Measurements from ENCODE around the gene KCNJ1.

- no peak for TF ChIP-seq CTCF (conservative IDR thresholded peaks at IDR 0.05; ENCODE audit: low read depth, low read length)
- TF ChIP-seq EZH2 (IDR thresholded peaks at IDR 0.05; ENCODE audit: borderline replicate concordance, low read depth, low read length, poor library complexity, severe bottlenecking) = no peak
Observed at GRCh38 chr11:128871168-128871610, 4.1 kb upstream of the KCNJ1 start.

Data from A673 (cell line).